DND-41 (cell line): ENCODE results near the gene GPC3.
"Not testable (repeated sequence)": the region's sequence is repeated elsewhere in the genome, so short reads cannot be mapped to it uniquely, and the experiment has no call there.

ENCODE experiments used
- ATAC-seq: fragments of 200-7000 bp; cut with Tn5 transposase; 3 replicates; pipeline ENCODE4 v1.9.1; 2021; ENCODE audit warnings: low read depth; ENCODE audit not compliant: insufficient read depth
- DNase-seq: peaks from one replicate; pipeline ENCODE4 v3.0.0-alpha.2; 2020
- H2AFZ ChIP-seq: 2 replicates; pipeline ENCODE4 v1.6.0; 2012; ENCODE audit warnings: low read depth, low read length
- H3K27ac ChIP-seq: 2 replicates; pipeline ENCODE4 v1.5.1; 2012; ENCODE audit warnings: low read length, inconsistent platforms
- H3K27me3 ChIP-seq: fragments of 200-600 bp; sonication (generic); 2 replicates; pipeline ENCODE4 v1.6.0; 2012; ENCODE audit warnings: low read length, mild to moderate bottlenecking, inconsistent platforms; ENCODE audit not compliant: insufficient read depth, poor library complexity
- H3K36me3 ChIP-seq: 2 replicates; pipeline ENCODE4 v1.5.1; 2012; ENCODE audit warnings: low read length, inconsistent platforms; ENCODE audit not compliant: insufficient read depth
- H3K4me1 ChIP-seq: 2 replicates; pipeline ENCODE4 v1.5.1; 2012; ENCODE audit warnings: mild to moderate bottlenecking, low read length; ENCODE audit not compliant: insufficient read depth
- H3K4me2 ChIP-seq: 2 replicates; pipeline ENCODE4 v1.6.0; 2012; ENCODE audit warnings: mild to moderate bottlenecking, moderate library complexity, low read length, inconsistent platforms; ENCODE audit not compliant: insufficient read depth
- H3K4me3 ChIP-seq, 2 experiments: fragments of 200-600 bp in 1 of 2; shearing (Covaris generic) in 1 of 2; 2 replicates each; pipeline ENCODE4 v1.5.1; 2012 to 2016; ENCODE audit warnings: inconsistent platforms in 2 of 2, low read length in 2 of 2, mild to moderate bottlenecking in 2 of 2, low read depth in 1 of 2, moderate library complexity in 1 of 2
- H3K79me2 ChIP-seq: 2 replicates; pipeline ENCODE4 v1.6.0; 2012; ENCODE audit warnings: low read length, inconsistent platforms; ENCODE audit not compliant: insufficient read depth
- H3K9ac ChIP-seq: 2 replicates; pipeline ENCODE4 v1.6.0; 2012; ENCODE audit warnings: low read depth, mild to moderate bottlenecking, inconsistent platforms, low read length, moderate library complexity
- H3K9me3 ChIP-seq: 2 replicates; pipeline ENCODE4 v1.5.1; 2012; ENCODE audit warnings: low read length, moderate library complexity, mild to moderate bottlenecking, inconsistent platforms; ENCODE audit not compliant: insufficient read depth, severe bottlenecking
- H4K20me1 ChIP-seq: 2 replicates; pipeline ENCODE4 v1.6.0; 2012; ENCODE audit warnings: low read length; ENCODE audit not compliant: insufficient read depth
- CTCF ChIP-seq: IDR thresholded peaks from 2 replicates; pipeline ENCODE4 v1.5.1; 2012; ENCODE audit warnings: borderline replicate concordance, low read length, moderate library complexity, mild to moderate bottlenecking; ENCODE audit not compliant: poor library complexity, severe bottlenecking; ENCODE audit errors: extremely low read depth
- EZH2 ChIP-seq: IDR thresholded peaks from 3 replicates; pipeline ENCODE4 v1.6.1; 2012; ENCODE audit warnings: borderline replicate concordance, low read depth, mild to moderate bottlenecking, moderate library complexity, low read length, inconsistent platforms; ENCODE audit not compliant: severe bottlenecking

The GPC3 gene

GRCh38 chrX:133897593-133898163, 87.7 kb downstream of the GPC3 start:
- Histone ChIP-seq H3K4me2 (no peak overlapping the region), H3K9ac (no peak overlapping the region), H4K20me1 (no peaks in the 10 kb centered on the region), H3K4me1 (no peaks in the 10 kb centered on the region), H3K79me2 (no peaks in the 10 kb centered on the region), H3K4me3 (no peak overlapping the region), H3K9me3 (no peaks in the 10 kb centered on the region), H3K27ac (no peak overlapping the region), H3K36me3 (no peaks in the 10 kb centered on the region), H2AFZ (no peak overlapping the region), H3K27me3 (no peaks in the 10 kb centered on the region)
- TF ChIP-seq EZH2 (no peak), CTCF (no peak)
- DNase-seq (no peak), ATAC-seq (no peak)

GRCh38 chrX:133892337-133892736, 93.1 kb downstream of the GPC3 start:
- no peaks in the 10 kb centered on the region for H3K36me3 ChIP-seq
- H3K79me2 ChIP-seq: no peaks in the 10 kb centered on the region
- no peak for ATAC-seq
- TF ChIP-seq EZH2 (no peak), CTCF (no peak)
- H3K4me1 ChIP-seq: no peaks in the 10 kb centered on the region
- no peak overlapping the region for H2AFZ ChIP-seq
- no peak overlapping the region for H3K9ac ChIP-seq
- H3K27ac ChIP-seq: no peak overlapping the region
- no peaks in the 10 kb centered on the region for H3K9me3 ChIP-seq
- H3K4me2 ChIP-seq: no peak overlapping the region
- no peak overlapping the region for H3K4me3 ChIP-seq
- DNase-seq: no peak
- no peaks in the 10 kb centered on the region for H4K20me1 ChIP-seq
- no peaks in the 10 kb centered on the region for H3K27me3 ChIP-seq

- H3K4me3 ChIP-seq: no peak overlapping the region
- no peaks in the 10 kb centered on the region for H3K36me3 ChIP-seq
- no peak for TF ChIP-seq EZH2
- no peak for TF ChIP-seq CTCF
- no peak overlapping the region for H2AFZ ChIP-seq
- no peaks in the 10 kb centered on the region for H3K9me3 ChIP-seq
- DNase-seq: no peak
- no peaks in the 10 kb centered on the region for H4K20me1 ChIP-seq
- no peaks in the 10 kb centered on the region for H3K79me2 ChIP-seq
- no peaks in the 10 kb centered on the region for H3K27me3 ChIP-seq
- no peak overlapping the region for H3K4me2 ChIP-seq
- H3K9ac ChIP-seq: no peak overlapping the region
- no peaks in the 10 kb centered on the region for H3K4me1 ChIP-seq
- no peak overlapping the region for H3K27ac ChIP-seq
- ATAC-seq: no peak
Measured at GRCh38 chrX:133888984-133889383, 96.4 kb downstream of the GPC3 start.

DNA sequence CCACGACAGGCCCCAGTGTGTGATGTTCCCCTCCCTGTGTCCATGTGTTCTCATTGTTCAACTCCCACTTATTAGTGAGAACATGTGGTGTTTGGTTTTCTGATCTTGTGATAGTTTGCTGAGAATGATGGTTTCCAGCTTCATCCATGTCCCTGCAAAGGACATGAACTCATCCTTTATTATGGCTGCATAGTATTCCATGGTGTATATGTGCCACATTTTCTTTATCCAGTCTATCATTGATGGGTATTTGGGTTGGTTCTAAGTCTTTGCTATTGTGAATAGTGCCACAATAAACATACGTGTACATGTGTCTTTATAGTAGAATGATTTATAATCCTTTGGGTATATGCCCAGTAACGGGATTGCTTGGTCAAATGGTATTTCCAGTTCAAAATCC, 97.3 kb downstream of the GPC3 start:
- not testable (repeated sequence) for DNase-seq, H3K27ac ChIP-seq, H3K79me2 ChIP-seq, H3K4me2 ChIP-seq, H4K20me1 ChIP-seq, H3K9ac ChIP-seq, ATAC-seq, H3K4me3 ChIP-seq, H3K9me3 ChIP-seq, H2AFZ ChIP-seq, H3K4me1 ChIP-seq, H3K27me3 ChIP-seq, H3K36me3 ChIP-seq
